Activated naive CD8-positive, alpha-beta T cell treated with anti-CD3 and anti-CD28 coated beads, Interleukin-2, amount 10 ng/mL, durations not matched to agents 7 days and 5 days (primary cell): ENCODE measurements around the gene PDE4B. TPM values are rescaled to one million over a fixed set of nuclear protein-coding genes. Genes with fewer than 3 reads are reported as not detected.
"Not testable (repeated sequence)": the region's sequence is repeated elsewhere in the genome, so short reads cannot be mapped to it uniquely, and the experiment has no call there.

Experiments used
- ATAC-seq: fragments of 150-1000 bp; cut with Tn5 transposase; one replicate; pipeline ENCODE4 v1.10.0; 2021; ENCODE audit warnings: low read depth, moderate library complexity
- POLR2A ChIA-PET: fragments of 350-600 bp; sonication (Branson Sonifier 250); formaldehyde crosslinking; loops from one replicate; lab custom pipeline; 2021; ENCODE audit warnings: antibody characterized with exemption; lab: Charles Lee
- DNase-seq: peaks from one replicate; pipeline ENCODE4 v3.0.0; 2021
- H3K27ac Mint-ChIP-seq: one replicate; pipeline ENCODE4 v1.8.0; 2022; ENCODE audit warnings: mild to moderate bottlenecking, mixed read lengths
- H3K27me3 Mint-ChIP-seq: one replicate; pipeline ENCODE4 v1.8.0; 2022; ENCODE audit warnings: mild to moderate bottlenecking, moderate library complexity, mixed read lengths
- H3K36me3 Mint-ChIP-seq: one replicate; pipeline ENCODE4 v1.8.0; 2021; ENCODE audit warnings: mild to moderate bottlenecking, mixed read lengths
- H3K4me1 Mint-ChIP-seq: one replicate; pipeline ENCODE4 v1.8.0; 2021; ENCODE audit warnings: mixed read lengths
- H3K4me3 Mint-ChIP-seq: one replicate; pipeline ENCODE4 v1.8.0; 2022; ENCODE audit warnings: mild to moderate bottlenecking, moderate library complexity, mixed read lengths
- H3K9me3 Mint-ChIP-seq: one replicate; pipeline ENCODE4 v1.8.0; 2021; ENCODE audit warnings: mixed read lengths
- total RNA-seq, 2 experiments: library from RNA; stranded (reverse); gene quantifications; one replicate each; pipeline ENCODE4 v1.2.3, GENCODE V29; 2021

Gene PDE4B
- total RNA-seq, 2 experiments from 2014 or later = 36.1 to 40.0 TPM

DNA sequence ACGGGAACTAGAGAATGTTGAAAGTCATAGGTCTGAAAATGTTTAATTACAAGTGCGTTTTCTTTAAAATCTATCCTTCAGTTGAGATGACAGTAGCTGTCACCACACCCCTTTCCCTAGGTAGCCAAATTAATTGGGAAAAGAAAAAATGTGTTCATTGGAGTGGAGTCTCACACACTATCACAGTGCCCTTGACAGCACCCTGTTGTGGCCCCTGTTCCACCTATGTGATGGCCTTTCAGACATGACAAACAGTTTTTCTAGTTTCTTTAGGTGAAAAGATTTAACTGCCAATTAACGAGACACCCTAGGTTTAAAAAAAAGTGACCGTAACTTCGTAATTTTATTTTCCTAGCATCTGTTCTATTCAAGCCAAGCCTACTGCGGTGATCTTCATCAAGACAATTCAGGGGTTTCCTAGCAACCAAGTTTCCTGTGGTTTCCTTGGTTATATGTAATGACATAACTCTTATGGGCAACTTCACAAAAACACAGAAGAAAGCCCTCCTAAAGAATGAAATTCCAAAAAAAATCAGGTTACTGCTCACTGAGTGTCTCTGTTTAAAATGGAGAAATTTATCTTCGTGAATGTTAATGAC, 298.3 kb downstream of the PDE4B start:
- DNase-seq (no peak), ATAC-seq (peak; percentile 72)
- Mint-ChIP-seq H3K9me3 (no peaks in the 10 kb centered on the region), H3K4me3 (no peak overlapping the region), H3K27me3 (peaks cover 4% of the 10 kb centered on the region), H3K4me1 (peaks cover 10% of the 10 kb centered on the region), H3K27ac (no peak overlapping the region), H3K36me3 (no peaks in the 10 kb centered on the region)
- POLR2A ChIA-PET = no interaction called here

- no peaks in the 10 kb centered on the region for H3K27me3 Mint-ChIP-seq
- DNase-seq = no peak
- H3K4me1 Mint-ChIP-seq = peaks cover 10% of the 10 kb centered on the region
- ATAC-seq = no peak
- no peaks in the 10 kb centered on the region for H3K36me3 Mint-ChIP-seq
- H3K9me3 Mint-ChIP-seq = peaks cover 4% of the 10 kb centered on the region
- H3K4me3 Mint-ChIP-seq = no peak overlapping the region
- no peak overlapping the region for H3K27ac Mint-ChIP-seq
- POLR2A ChIA-PET = no interaction called here
Measured at GRCh38 chr1:66095190-66095589, 302.5 kb downstream of the PDE4B start.

- H3K27ac Mint-ChIP-seq, DNase-seq, H3K27me3 Mint-ChIP-seq, H3K36me3 Mint-ChIP-seq, ATAC-seq, H3K9me3 Mint-ChIP-seq, H3K4me1 Mint-ChIP-seq, H3K4me3 Mint-ChIP-seq, POLR2A ChIA-PET: not testable (repeated sequence)
Measured at GRCh38 chr1:66100959-66101358, 308.3 kb downstream of the PDE4B start.

GRCh38 chr1:66104076-66104475, 311.4 kb downstream of the PDE4B start:
- H3K27ac Mint-ChIP-seq, ATAC-seq, POLR2A ChIA-PET, H3K27me3 Mint-ChIP-seq, H3K9me3 Mint-ChIP-seq, H3K36me3 Mint-ChIP-seq, DNase-seq, H3K4me1 Mint-ChIP-seq, H3K4me3 Mint-ChIP-seq: not testable (repeated sequence)

- no peak overlapping the region for H3K4me3 Mint-ChIP-seq
- ATAC-seq (no peak), DNase-seq (no peak)
- H3K9me3 Mint-ChIP-seq = peaks cover 2% of the 10 kb centered on the region
- H3K27ac Mint-ChIP-seq = no peak overlapping the region
- POLR2A ChIA-PET = no interaction called here
- no peaks in the 10 kb centered on the region for H3K36me3 Mint-ChIP-seq
- H3K27me3 Mint-ChIP-seq = peaks cover 7% of the 10 kb centered on the region
- no peaks in the 10 kb centered on the region for H3K4me1 Mint-ChIP-seq
Measured at GRCh38 chr1:66108624-66109023, 315.9 kb downstream of the PDE4B start.

DNA sequence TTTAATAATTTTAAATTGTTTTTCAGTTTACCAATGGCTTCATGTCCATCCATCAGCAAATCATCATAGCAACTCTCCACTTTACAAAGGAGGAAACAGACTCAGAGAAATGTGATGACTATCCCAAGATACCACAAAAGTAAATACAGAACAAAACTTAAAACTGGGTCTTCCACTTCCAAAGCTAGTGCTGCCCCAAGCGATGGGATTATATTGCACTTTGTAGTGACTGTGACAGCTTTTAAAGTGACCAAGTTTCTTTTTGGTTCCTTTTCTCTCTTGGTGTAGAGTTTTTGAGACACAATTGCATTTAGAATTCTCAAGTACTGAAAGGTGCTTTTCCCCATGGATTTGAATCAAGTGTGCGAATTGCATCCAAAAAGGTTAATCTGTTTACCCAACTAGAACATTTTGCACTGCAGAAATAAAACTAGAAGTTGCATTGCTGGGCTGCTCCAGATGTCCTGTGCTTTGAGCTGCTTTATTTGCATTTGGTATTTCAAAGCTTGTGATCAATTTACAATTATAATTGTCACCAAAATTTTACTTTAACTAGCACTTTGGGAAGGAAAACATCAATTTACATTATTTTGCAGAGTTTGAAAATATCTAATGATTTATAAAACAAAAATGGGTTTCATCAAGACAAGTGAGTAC, 320.2 kb downstream of the PDE4B start:
- H3K4me1 Mint-ChIP-seq = no peaks in the 10 kb centered on the region
- DNase-seq = no peak
- ATAC-seq = no peak
- H3K36me3 Mint-ChIP-seq = no peaks in the 10 kb centered on the region
- POLR2A ChIA-PET = no interaction called here
- peaks cover 6% of the 10 kb centered on the region for H3K27me3 Mint-ChIP-seq
- no peaks in the 10 kb centered on the region for H3K9me3 Mint-ChIP-seq
- H3K27ac Mint-ChIP-seq = no peak overlapping the region
- H3K4me3 Mint-ChIP-seq = no peak overlapping the region

DNA sequence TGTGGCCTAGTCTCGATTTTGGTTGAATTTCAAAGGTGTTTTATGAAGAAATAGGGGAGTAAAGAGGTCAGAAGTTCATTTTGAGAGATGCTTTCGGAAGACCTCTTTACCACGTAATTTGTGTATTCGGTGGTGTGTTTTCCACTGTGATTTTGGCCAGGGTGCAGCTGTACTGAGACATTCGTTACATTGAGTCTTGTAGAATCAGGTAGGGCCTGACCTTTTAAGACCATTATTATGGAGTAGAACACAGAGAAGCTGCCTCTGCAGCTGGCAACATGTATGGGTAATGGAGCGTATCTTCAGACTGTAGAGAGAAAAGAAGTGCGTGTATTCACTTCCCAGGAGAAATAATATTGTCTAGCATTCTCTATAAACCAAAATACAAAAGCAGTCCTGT, 326.5 kb downstream of the PDE4B start:
- Mint-ChIP-seq H3K36me3 (no peaks in the 10 kb centered on the region), H3K27me3 (peaks cover 3% of the 10 kb centered on the region), H3K9me3 (no peaks in the 10 kb centered on the region), H3K4me1 (no peaks in the 10 kb centered on the region), H3K27ac (no peak overlapping the region), H3K4me3 (no peak overlapping the region)
- POLR2A ChIA-PET = no interaction called here
- no peak for ATAC-seq
- DNase-seq = no peak

- Mint-ChIP-seq H3K9me3 (no peaks in the 10 kb centered on the region), H3K4me1 (no peaks in the 10 kb centered on the region), H3K27me3 (peaks cover 3% of the 10 kb centered on the region), H3K4me3 (no peak overlapping the region), H3K27ac (no peak overlapping the region), H3K36me3 (no peaks in the 10 kb centered on the region)
- POLR2A ChIA-PET = no interaction called here
- DNase-seq (no peak), ATAC-seq (no peak)
Measured at GRCh38 chr1:66124670-66125069, 332.0 kb downstream of the PDE4B start.

- POLR2A ChIA-PET, DNase-seq, H3K36me3 Mint-ChIP-seq, H3K4me1 Mint-ChIP-seq, H3K4me3 Mint-ChIP-seq, ATAC-seq, H3K9me3 Mint-ChIP-seq, H3K27me3 Mint-ChIP-seq, H3K27ac Mint-ChIP-seq: not testable (repeated sequence)
Measured at GRCh38 chr1:66128641-66129040, 335.9 kb downstream of the PDE4B start.

GRCh38 chr1:66132324-66132723, 339.6 kb downstream of the PDE4B start:
- no peak for ATAC-seq
- DNase-seq = no peak
- Mint-ChIP-seq H3K27ac (no peak overlapping the region), H3K4me3 (no peak overlapping the region), H3K27me3 (peaks cover 3% of the 10 kb centered on the region), H3K36me3 (no peaks in the 10 kb centered on the region), H3K9me3 (no peaks in the 10 kb centered on the region), H3K4me1 (no peaks in the 10 kb centered on the region)
- POLR2A ChIA-PET = no interaction called here

DNA sequence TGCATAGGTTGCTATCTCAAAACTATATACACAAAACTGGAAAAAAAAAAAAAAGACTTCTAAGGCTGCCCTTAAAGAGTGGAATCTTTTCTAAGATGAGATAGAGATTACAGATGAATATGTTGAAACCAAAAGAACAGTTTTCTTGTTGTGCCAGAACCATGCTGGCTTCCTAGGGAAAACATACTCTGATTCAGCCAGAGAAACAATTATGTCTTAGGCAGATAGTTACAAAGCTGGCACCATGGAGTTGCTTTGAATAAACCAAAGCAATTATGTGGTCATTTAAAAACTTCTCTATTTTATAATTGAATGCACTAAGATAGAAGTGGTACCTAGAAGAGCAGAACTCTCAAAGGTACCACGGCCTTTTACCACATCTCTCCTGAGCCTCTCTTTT, 341.3 kb downstream of the PDE4B start:
- DNase-seq (no peak), ATAC-seq (no peak)
- Mint-ChIP-seq H3K9me3 (no peaks in the 10 kb centered on the region), H3K36me3 (no peaks in the 10 kb centered on the region), H3K4me3 (no peak overlapping the region), H3K27me3 (peaks cover 7% of the 10 kb centered on the region), H3K27ac (no peak overlapping the region), H3K4me1 (no peaks in the 10 kb centered on the region)
- POLR2A ChIA-PET = no interaction called here

GRCh38 chr1:66135161-66135560, 342.5 kb downstream of the PDE4B start:
- Mint-ChIP-seq H3K27me3 (peaks cover 7% of the 10 kb centered on the region), H3K9me3 (no peaks in the 10 kb centered on the region), H3K36me3 (no peaks in the 10 kb centered on the region), H3K27ac (no peak overlapping the region), H3K4me1 (no peaks in the 10 kb centered on the region), H3K4me3 (no peak overlapping the region)
- POLR2A ChIA-PET = no interaction called here
- ATAC-seq (no peak), DNase-seq (no peak)

GRCh38 chr1:66136423-66136822, 343.7 kb downstream of the PDE4B start:
- H3K27me3 Mint-ChIP-seq, DNase-seq, H3K4me1 Mint-ChIP-seq, ATAC-seq, H3K36me3 Mint-ChIP-seq, H3K27ac Mint-ChIP-seq, H3K4me3 Mint-ChIP-seq, H3K9me3 Mint-ChIP-seq, POLR2A ChIA-PET: not testable (repeated sequence)

GRCh38 chr1:66137235-66137634, 344.5 kb downstream of the PDE4B start:
- ATAC-seq (no peak), DNase-seq (no peak)
- Mint-ChIP-seq H3K4me3 (no peak overlapping the region), H3K36me3 (no peaks in the 10 kb centered on the region), H3K4me1 (no peaks in the 10 kb centered on the region), H3K27me3 (peaks cover 9% of the 10 kb centered on the region), H3K9me3 (no peaks in the 10 kb centered on the region), H3K27ac (no peak overlapping the region)
- POLR2A ChIA-PET = no interaction called here
